GM12864 (cell line): ENCODE data around the gene USP3.

Experiments used
- DNase-seq: peaks from one replicate; pipeline ENCODE4 v3.0.0-alpha.2; 2011; ENCODE audit warnings: low read depth
- H3K4me3 ChIP-seq: 2 replicates; pipeline ENCODE4 v1.5.1; 2011; ENCODE audit warnings: mild to moderate bottlenecking, low read depth, low read length, control low read depth
- TF ChIP-seq, protein P1 (sequence below): IDR thresholded peaks from 2 replicates; pipeline ENCODE4 v1.5.1; 2011; ENCODE audit warnings: low read depth, mild to moderate bottlenecking, moderate library complexity, low read length, control low read depth, inconsistent platforms; ENCODE audit errors: missing control alignments

Gene USP3

DNA sequence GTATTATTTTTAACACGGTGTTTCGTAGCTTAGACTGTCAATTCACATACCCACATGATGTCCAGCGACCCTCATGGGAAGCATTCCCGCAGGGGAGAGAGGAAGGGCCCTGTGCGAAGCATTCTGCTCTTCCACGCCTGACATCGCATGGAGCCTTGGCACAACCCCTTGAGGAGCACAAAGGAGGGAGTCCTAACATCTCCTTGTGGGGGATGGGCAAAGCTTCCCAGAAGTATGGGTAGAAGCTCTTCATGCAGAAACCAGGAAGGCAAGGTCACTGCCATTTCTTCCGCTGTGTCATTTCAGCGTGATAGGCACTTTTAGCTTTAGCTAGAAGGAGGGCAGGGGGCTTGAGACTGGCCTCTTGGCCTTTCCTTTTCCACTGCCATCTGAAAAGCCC, 28.7 kb upstream of the USP3 start:
- DNase-seq, result no peak
- no peak overlapping the region for H3K4me3 ChIP-seq
- TF ChIP-seq, protein P1, sequence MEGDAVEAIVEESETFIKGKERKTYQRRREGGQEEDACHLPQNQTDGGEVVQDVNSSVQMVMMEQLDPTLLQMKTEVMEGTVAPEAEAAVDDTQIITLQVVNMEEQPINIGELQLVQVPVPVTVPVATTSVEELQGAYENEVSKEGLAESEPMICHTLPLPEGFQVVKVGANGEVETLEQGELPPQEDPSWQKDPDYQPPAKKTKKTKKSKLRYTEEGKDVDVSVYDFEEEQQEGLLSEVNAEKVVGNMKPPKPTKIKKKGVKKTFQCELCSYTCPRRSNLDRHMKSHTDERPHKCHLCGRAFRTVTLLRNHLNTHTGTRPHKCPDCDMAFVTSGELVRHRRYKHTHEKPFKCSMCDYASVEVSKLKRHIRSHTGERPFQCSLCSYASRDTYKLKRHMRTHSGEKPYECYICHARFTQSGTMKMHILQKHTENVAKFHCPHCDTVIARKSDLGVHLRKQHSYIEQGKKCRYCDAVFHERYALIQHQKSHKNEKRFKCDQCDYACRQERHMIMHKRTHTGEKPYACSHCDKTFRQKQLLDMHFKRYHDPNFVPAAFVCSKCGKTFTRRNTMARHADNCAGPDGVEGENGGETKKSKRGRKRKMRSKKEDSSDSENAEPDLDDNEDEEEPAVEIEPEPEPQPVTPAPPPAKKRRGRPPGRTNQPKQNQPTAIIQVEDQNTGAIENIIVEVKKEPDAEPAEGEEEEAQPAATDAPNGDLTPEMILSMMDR, result no peak

DNA sequence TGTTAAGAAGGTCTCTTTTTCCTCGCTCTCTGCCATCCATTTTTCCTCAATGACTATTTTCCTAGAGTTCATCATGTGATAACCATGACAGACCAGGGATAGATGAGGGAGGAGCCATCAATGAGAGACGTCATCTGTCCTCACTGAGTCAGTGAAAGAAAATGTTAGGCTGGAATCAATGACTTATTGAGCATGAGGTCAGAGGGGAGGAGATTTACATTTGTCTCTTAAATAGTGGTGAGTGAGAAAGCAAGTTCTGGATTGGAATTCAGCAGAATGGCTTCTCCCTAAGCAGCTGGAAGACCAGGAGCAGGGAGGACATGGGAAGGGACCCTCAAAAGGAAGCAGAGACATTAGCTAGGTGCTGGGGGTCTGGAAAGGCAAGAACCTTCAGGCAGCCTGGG, 28.2 kb upstream of the USP3 start:
- DNase-seq, result no peak
- TF ChIP-seq, protein P1, result no peak
- no peak overlapping the region for H3K4me3 ChIP-seq

DNA sequence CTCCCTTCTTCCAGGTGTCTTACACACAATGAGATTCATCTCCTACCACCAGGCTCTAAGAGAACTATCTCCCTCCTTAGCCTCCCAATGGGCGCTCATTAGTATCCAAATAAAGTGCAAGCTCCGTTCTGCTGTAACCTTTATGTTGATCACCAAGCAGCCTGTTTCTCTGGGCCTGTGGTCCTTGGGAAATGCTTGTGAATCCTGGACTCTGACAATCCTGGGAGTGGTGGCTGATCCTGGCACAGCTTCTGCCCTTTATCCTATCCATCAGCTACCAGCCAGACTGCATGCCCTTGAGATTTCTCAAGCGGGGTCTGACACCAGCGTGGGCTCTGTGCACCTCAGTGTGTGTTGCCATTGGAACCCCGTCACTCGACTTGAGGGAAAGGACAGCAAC, 26.1 kb upstream of the USP3 start:
- no peak for DNase-seq
- TF ChIP-seq, protein P1, result no peak
- H3K4me3 ChIP-seq, result no peak overlapping the region

DNA sequence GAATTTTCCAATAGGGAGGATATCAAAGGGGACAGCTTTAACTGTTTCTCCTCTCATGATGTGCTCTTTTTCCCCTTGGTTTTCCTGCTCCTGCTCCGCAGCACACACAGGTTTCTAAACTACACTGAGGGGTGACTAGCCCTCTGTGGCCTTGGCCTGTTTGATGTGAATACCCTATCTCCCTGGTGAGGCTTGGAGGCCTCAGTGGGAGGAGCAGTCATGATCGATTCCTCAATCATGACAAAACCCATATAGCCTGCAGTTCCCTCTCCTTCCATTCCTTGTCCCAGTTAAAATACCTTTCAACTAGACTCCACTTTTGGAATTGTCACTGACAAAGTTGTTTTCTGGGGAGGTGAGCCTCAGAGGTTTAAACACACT, 24.0 kb upstream of the USP3 start:
- TF ChIP-seq, protein P1, result no peak
- H3K4me3 ChIP-seq, result no peak overlapping the region
- DNase-seq, result no peak

DNA sequence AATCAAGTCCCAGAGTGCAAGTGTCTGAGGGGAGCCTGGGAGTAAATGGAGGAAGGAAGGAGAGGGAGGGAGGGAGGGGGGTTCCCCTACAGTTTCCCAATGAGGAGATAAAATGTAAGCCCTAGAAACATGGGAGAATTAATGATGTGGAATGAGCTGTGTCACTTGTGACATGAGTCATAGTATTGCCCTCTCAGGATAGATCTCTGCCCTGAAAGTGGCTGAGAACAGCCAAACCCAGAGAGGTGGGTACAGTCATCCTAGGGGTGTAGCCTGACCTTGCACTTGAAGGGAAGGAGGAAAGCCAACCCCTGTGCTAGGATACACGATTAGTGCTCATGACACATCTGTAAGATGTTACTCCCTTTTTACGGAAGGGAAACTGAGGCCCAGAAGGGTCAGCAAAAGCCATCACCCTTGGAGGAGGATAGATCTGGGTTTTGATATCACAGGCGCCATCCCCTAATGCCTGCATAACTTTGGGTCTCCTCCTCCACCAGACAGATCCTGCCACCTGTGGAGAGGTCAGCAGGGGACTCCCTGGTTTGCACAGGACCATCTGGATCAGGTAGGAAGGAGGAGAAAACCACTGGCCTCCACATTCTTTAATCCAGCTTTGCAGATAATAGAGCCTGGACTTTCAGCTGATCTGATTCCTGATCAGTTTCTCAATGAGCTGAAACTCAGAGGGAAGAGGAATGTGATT, 23.1 kb upstream of the USP3 start:
- DNase-seq, result no peak
- H3K4me3 ChIP-seq, result no peak overlapping the region
- TF ChIP-seq, protein P1, result no peak

DNA sequence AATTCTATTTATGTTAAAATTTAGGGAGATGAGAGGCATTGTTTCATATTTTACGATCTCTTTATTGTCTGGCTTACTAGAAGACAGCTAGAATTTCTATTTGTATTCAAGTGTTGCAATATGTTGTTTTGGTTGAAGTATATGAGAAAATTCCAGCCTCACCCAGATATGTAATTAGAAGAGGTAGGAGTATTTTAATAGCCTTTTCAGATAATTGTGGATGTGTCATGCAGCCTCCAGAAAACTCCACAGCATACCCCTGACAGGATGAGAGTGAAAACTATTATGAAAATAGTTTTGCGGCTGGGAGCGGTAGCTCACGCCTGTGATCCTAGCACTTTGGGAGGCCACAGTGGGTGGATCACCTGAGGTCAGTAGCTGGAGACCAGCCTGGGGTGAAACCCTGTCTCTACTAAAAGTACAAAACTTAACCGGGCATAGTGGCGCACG, 21.5 kb upstream of the USP3 start:
- TF ChIP-seq, protein P1, result no peak
- no peak overlapping the region for H3K4me3 ChIP-seq
- DNase-seq, result no peak
